ENCODE measurements around the gene BAZ2B. TPM values are rescaled to one million over a fixed set of nuclear protein-coding genes. Genes with fewer than 3 reads are reported as not detected.

BAZ2B gene
- total RNA-seq, 2 experiments from 2014 or later, result 3.7 to 11.8 TPM

DNA sequence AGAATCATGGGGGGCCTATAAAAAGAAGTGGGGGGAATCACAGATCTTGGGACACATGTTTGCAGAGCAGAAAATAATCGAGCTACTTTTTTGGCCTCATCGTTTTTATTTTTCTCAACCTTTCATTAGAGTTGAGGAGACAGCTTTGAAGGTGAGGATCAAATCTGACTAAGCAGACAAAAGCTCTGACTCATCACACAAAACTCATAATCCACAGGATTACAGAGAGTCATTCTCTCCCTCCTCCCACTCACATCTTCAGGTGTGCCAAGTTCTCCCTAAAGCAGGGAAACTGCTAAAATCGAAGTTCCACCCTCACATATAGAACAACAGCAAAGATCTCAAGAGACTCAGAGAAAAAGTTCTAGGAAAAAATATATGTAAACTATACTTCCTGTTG, 15.6 kb downstream of the BAZ2B start:
- ChIA-PET CTCF (ENCODE audit: unreplicated experiment) (no interaction called here), POLR2A (interaction anchor here (0.6 to 0.7 kb wide), 2 partner anchors 20 to 301 kb away, joined by 3 to 4 read pairs; no protein-coding TSS in a partner anchor)
- H3K27ac ChIP-seq (ENCODE audit: low read depth, low read length, poor library complexity, severe bottlenecking), result no peak overlapping the region
- H3K36me3 ChIP-seq (ENCODE audit: insufficient read depth, low read length), result no peaks in the 10 kb centered on the region
- no peak overlapping the region for H2AFZ ChIP-seq (ENCODE audit: low read length)
- intact Hi-C loops (cut with micrococcal nuclease; ENCODE audit: unreplicated experiment), result no loop called here
- H3K4me3 ChIP-seq (ENCODE audit: low read depth, low read length, poor library complexity, severe bottlenecking), result no peak overlapping the region
- BruUV-seq (replicated peaks), result no TSS peak
- no peaks in the 10 kb centered on the region for H3K79me2 ChIP-seq (ENCODE audit: insufficient read depth, low read depth, low read length)
- no peak for DNase-seq (ENCODE audit: low spot score)
- H4K20me1 ChIP-seq (ENCODE audit: insufficient read depth, low read length), result no peaks in the 10 kb centered on the region
- H3K9me3 ChIP-seq (ENCODE audit: low read length), result no peaks in the 10 kb centered on the region
- H3K4me2 ChIP-seq (ENCODE audit: low read length), result no peak overlapping the region
- H3K9me2 ChIP-seq (ENCODE audit: insufficient read depth, low read length), result no peaks in the 10 kb centered on the region
- TF ChIP-seq, protein P1, sequence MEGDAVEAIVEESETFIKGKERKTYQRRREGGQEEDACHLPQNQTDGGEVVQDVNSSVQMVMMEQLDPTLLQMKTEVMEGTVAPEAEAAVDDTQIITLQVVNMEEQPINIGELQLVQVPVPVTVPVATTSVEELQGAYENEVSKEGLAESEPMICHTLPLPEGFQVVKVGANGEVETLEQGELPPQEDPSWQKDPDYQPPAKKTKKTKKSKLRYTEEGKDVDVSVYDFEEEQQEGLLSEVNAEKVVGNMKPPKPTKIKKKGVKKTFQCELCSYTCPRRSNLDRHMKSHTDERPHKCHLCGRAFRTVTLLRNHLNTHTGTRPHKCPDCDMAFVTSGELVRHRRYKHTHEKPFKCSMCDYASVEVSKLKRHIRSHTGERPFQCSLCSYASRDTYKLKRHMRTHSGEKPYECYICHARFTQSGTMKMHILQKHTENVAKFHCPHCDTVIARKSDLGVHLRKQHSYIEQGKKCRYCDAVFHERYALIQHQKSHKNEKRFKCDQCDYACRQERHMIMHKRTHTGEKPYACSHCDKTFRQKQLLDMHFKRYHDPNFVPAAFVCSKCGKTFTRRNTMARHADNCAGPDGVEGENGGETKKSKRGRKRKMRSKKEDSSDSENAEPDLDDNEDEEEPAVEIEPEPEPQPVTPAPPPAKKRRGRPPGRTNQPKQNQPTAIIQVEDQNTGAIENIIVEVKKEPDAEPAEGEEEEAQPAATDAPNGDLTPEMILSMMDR (conservative IDR thresholded peaks at IDR 0.05; ENCODE audit: low read length), result no peak
- TF ChIP-seq EZH2phosphoT487 (IDR thresholded peaks at IDR 0.05; ENCODE audit: borderline replicate concordance, low read depth, low read length), result no peak
- no peaks in the 10 kb centered on the region for H3K4me1 ChIP-seq (ENCODE audit: insufficient read depth, low read length, poor library complexity, severe bottlenecking)

DNA sequence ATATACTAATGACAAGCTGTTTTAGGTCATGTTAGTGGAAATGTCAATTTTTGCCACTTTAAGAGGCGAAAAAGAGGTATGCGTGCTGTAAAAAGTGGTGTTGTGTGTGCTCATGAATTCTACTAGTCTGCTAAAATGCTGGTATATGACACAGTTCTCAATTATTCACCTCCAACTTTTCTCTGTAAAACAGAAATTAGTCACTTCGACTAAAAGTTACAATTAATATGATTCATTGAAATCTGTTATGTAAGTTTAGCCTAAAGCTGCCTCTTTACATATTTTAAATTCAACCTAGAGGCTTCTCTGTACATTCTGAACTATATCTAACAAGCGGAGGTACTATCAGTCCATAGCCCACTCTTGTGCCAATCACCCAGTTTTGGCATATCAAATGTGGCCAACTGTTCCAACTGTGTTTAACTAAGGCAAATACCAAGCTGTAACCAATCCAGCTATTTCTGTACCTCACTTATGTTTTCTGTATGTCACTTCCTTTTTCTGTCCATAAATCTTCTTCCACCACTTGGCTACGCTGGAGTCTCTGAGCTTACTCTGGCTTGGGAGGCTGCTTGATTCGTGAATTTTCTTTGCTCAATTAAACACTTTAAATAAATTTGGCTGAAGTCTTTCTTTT, 20.8 kb downstream of the BAZ2B start:
- ChIA-PET CTCF (ENCODE audit: unreplicated experiment) (no interaction called here), POLR2A (interaction anchor here (0.6 kb wide), 1 partner anchor 82 kb away, joined by 3 read pairs; no protein-coding TSS in a partner anchor)
- no peak overlapping the region for H3K4me3 ChIP-seq (ENCODE audit: low read depth, low read length, poor library complexity, severe bottlenecking)
- no peaks in the 10 kb centered on the region for H4K20me1 ChIP-seq (ENCODE audit: insufficient read depth, low read length)
- H3K4me2 ChIP-seq (ENCODE audit: low read length), result no peak overlapping the region
- TF ChIP-seq, protein P1 (conservative IDR thresholded peaks at IDR 0.05; ENCODE audit: low read length), result no peak
- no peak for TF ChIP-seq EZH2phosphoT487 (IDR thresholded peaks at IDR 0.05; ENCODE audit: borderline replicate concordance, low read depth, low read length)
- no peak for DNase-seq (ENCODE audit: low spot score)
- no peaks in the 10 kb centered on the region for H3K9me3 ChIP-seq (ENCODE audit: low read length)
- no peak overlapping the region for H2AFZ ChIP-seq (ENCODE audit: low read length)
- no peaks in the 10 kb centered on the region for H3K79me2 ChIP-seq (ENCODE audit: insufficient read depth, low read depth, low read length)
- H3K27ac ChIP-seq (ENCODE audit: low read depth, low read length, poor library complexity, severe bottlenecking), result no peak overlapping the region
- H3K9me2 ChIP-seq (ENCODE audit: insufficient read depth, low read length), result no peaks in the 10 kb centered on the region
- intact Hi-C loops (cut with micrococcal nuclease; ENCODE audit: unreplicated experiment), result no loop called here
- no peaks in the 10 kb centered on the region for H3K4me1 ChIP-seq (ENCODE audit: insufficient read depth, low read length, poor library complexity, severe bottlenecking)
- BruUV-seq (replicated peaks), result no TSS peak
- H3K36me3 ChIP-seq (ENCODE audit: insufficient read depth, low read length), result no peaks in the 10 kb centered on the region

DNA sequence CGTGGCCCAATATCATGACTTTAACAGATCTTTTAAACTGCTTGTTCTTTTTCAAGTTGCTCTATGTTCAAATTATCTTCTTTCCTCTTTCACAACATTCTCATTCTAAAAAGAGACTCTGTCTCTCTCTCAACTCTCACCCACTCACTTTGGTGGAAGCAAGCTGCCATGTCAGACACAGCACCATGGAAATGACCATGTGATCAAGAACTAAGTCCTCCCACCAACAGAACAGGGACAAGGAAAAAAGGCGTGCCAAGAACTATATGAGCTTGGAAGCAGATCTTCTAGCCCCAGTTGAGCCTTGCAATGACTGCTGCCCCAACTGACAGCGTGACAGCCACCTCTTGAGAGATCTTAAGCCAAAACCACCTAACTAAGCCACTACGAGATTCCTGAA, 23.9 kb downstream of the BAZ2B start:
- ChIA-PET CTCF (ENCODE audit: unreplicated experiment) (no interaction called here), POLR2A (no interaction called here)
- H3K9me3 ChIP-seq (ENCODE audit: low read length), result no peaks in the 10 kb centered on the region
- H4K20me1 ChIP-seq (ENCODE audit: insufficient read depth, low read length), result no peaks in the 10 kb centered on the region
- H3K9me2 ChIP-seq (ENCODE audit: insufficient read depth, low read length), result no peaks in the 10 kb centered on the region
- no peaks in the 10 kb centered on the region for H3K4me1 ChIP-seq (ENCODE audit: insufficient read depth, low read length, poor library complexity, severe bottlenecking)
- H3K36me3 ChIP-seq (ENCODE audit: insufficient read depth, low read length), result no peaks in the 10 kb centered on the region
- no peak overlapping the region for H3K27ac ChIP-seq (ENCODE audit: low read depth, low read length, poor library complexity, severe bottlenecking)
- DNase-seq (ENCODE audit: low spot score), result no peak
- TF ChIP-seq, protein P1 (conservative IDR thresholded peaks at IDR 0.05; ENCODE audit: low read length), result no peak
- no peak for TF ChIP-seq EZH2phosphoT487 (IDR thresholded peaks at IDR 0.05; ENCODE audit: borderline replicate concordance, low read depth, low read length)
- intact Hi-C loops (cut with micrococcal nuclease; ENCODE audit: unreplicated experiment), result no loop called here
- H3K4me2 ChIP-seq (ENCODE audit: low read length), result no peak overlapping the region
- no peak overlapping the region for H2AFZ ChIP-seq (ENCODE audit: low read length)
- H3K79me2 ChIP-seq (ENCODE audit: insufficient read depth, low read depth, low read length), result no peaks in the 10 kb centered on the region
- H3K4me3 ChIP-seq (ENCODE audit: low read depth, low read length, poor library complexity, severe bottlenecking), result no peak overlapping the region
- no TSS peak for BruUV-seq (replicated peaks)
